Memory B cell (primary cell): ENCODE data around the gene DLG3.

Source experiments
- ATAC-seq: fragments of 150-1000 bp; cut with Tn5 transposase; 2 replicates; pipeline ENCODE4 v1.10.0; 2021; ENCODE audit warnings: low read depth, mild to moderate bottlenecking, moderate library complexity
- DNase-seq, 2 donors: peaks; one replicate each; pipeline ENCODE4 v3.0.0; 2022; ENCODE audit warnings: low spot score in 2 of 2
- H3K27ac Mint-ChIP-seq: one replicate; pipeline ENCODE4 v1.8.0; 2022; ENCODE audit warnings: mild to moderate bottlenecking, moderate library complexity, mixed read lengths
- H3K27me3 Mint-ChIP-seq: one replicate; pipeline ENCODE4 v1.8.0; 2022; ENCODE audit warnings: mixed read lengths
- H3K36me3 Mint-ChIP-seq: one replicate; pipeline ENCODE4 v1.8.0; 2022; ENCODE audit warnings: mild to moderate bottlenecking, mixed read lengths
- H3K4me1 Mint-ChIP-seq: one replicate; pipeline ENCODE4 v1.8.0; 2022; ENCODE audit warnings: mixed read lengths
- H3K4me3 Mint-ChIP-seq: one replicate; pipeline ENCODE4 v1.8.0; 2022; ENCODE audit warnings: mild to moderate bottlenecking, moderate library complexity, mixed read lengths
- H3K9me3 Mint-ChIP-seq: one replicate; pipeline ENCODE4 v1.8.0; 2022; ENCODE audit warnings: mixed read lengths

The DLG3 gene

DNA sequence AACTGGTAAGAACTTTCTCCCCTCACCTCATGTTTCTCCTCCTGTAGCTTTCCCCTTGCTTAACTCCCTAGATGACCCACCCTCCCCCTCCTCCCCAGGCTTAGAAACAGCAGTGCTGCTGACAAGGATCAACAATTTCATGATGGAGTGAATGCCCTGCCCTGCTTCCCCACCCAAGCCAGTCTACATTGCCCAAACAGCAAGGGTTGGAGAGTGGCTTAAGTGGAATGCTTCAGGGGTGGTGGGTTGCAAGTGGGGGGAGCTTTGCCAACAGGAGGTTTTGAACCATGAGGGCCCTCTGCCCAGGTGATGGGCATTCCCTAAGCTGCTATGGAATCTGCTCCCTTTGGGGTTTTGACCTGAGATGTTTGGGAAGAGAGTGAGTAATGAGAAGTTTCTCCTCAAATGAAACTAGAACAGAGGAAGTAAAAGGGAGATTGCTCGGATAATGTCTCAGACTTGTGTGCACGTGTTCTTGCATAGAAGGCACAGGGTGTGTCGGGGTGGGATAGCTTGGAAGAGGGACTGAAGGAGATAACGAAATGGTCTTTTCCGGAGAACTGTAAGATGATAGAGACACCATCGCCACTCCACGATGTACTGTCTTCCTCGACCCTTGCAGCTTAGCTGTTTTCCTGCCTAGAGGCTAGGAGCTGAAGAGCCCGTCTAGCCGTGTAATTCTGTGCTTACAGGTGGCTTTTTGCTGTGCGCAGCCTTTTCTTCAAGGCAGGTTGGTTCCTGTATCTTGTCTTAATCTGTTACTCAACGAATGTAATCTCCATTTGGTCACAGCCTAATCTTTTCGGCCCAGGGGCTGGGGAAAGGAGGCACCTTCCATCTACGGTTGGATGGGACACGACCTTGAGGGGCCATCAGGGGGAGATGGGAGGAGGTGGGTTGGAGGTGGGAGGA, 11.4 kb upstream of the DLG3 start:
- H3K36me3 Mint-ChIP-seq, result no peaks in the 10 kb centered on the region
- peaks cover 2% of the 10 kb centered on the region for H3K27me3 Mint-ChIP-seq
- ATAC-seq, result no peak
- H3K9me3 Mint-ChIP-seq, result no peaks in the 10 kb centered on the region
- peak overlapping the region; percentile 92 for H3K27ac Mint-ChIP-seq
- peaks cover 14% of the 10 kb centered on the region for H3K4me1 Mint-ChIP-seq
- H3K4me3 Mint-ChIP-seq, result peak overlapping the region; percentile 91
- DNase-seq, result no peak

DNA sequence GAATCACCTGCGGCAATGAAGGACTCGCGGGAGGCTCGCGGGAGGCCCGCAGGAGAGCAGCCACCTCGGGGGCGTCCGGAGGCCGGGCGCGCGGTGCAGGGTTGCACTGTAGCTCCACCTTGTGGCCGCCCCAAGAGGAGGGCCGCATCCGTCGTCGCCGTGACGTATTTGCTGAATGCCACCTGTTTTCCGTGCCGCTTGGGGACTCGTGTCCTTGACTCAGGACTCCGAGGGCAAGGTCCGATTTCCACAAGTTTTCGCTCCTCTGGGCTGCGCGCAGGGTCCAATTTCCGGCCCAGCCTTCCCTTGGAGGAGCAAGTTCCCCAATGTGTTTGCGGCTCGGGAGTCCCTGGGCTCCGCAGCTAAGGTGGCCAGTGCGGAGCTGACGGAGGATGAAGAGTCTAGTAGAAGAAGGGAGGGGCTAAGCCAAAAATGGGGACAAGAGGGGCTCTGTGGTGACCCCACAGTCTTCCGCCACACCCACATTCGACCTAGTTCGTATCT, 10.7 kb upstream of the DLG3 start:
- Mint-ChIP-seq H3K9me3 (no peaks in the 10 kb centered on the region), H3K27me3 (peaks cover 2% of the 10 kb centered on the region), H3K4me1 (peaks cover 14% of the 10 kb centered on the region), H3K36me3 (no peaks in the 10 kb centered on the region), H3K27ac (peak overlapping the region; percentile 92), H3K4me3 (peak overlapping the region; percentile 91)
- DNase-seq, result peak; percentile 59 to 62
- peak; percentile 82 for ATAC-seq

DNA sequence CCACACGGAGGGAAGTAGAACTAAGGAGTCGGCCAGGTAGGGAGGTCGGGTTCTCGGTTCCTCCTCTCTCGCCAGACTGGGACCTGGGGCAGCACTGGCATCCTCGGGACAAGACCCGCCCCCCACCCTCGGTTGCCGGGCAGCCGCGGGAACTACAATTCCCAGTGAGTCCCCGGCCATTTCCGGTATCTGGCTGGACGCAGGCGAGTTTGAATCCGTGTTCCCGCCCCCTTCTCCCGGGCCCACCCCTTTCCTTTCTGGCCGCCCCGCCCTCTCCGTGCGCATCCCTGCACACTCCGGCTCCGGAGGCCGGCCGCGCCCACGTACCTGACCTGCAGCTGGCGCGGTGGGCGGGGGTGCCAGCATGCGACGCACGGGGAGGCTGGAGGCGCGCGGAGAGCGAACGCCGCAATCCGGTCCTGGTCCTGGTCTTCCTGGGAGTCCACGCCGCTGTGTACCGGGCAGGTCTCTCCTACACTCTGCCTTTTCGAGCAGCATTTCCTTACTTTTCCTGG, 10.2 kb upstream of the DLG3 start:
- no peaks in the 10 kb centered on the region for H3K36me3 Mint-ChIP-seq
- DNase-seq, result no peak
- peak overlapping the region; percentile 92 for H3K27ac Mint-ChIP-seq
- peaks cover 2% of the 10 kb centered on the region for H3K27me3 Mint-ChIP-seq
- H3K4me3 Mint-ChIP-seq, result peak overlapping the region; percentile 91
- peak; percentile 36 for ATAC-seq
- H3K9me3 Mint-ChIP-seq, result no peaks in the 10 kb centered on the region
- peaks cover 14% of the 10 kb centered on the region for H3K4me1 Mint-ChIP-seq

DNA sequence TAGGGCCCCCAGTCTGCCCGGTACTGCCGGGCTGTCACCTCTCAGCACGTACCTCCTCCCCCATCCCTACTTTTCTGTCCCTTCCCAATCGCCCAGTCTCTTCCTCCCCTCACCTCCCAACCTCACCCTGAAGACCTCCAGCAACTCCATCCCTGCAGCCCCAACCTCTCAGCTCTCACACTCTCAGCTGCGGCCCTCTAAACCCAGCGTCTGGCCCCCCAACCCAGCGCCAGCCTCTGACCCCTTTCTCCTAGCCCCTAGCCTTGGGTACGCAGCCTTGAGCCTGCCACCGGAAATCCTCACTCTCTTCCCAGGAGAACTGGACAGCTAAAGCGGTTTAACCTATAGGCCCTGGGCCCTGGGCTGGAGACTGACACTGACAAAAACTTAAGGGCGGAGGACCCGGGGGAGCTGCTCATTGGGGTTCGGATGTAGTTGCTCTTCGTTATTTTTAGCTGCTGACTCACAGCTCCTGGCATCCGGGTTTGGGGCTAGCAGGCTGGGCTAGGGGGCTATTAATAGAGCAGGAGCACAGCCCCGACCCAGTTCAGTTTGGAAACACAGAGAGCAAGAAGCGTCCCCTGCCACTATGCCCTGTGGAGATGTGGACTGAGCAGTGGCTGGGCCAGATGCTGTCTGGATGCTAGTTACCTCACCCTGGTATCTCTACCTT, 9.6 kb upstream of the DLG3 start:
- ATAC-seq (no peak), DNase-seq (no peak)
- Mint-ChIP-seq H3K4me1 (peaks cover 14% of the 10 kb centered on the region), H3K4me3 (peak overlapping the region; percentile 91), H3K27ac (peak overlapping the region; percentile 92), H3K36me3 (no peaks in the 10 kb centered on the region), H3K9me3 (no peaks in the 10 kb centered on the region), H3K27me3 (peaks cover 2% of the 10 kb centered on the region)

DNA sequence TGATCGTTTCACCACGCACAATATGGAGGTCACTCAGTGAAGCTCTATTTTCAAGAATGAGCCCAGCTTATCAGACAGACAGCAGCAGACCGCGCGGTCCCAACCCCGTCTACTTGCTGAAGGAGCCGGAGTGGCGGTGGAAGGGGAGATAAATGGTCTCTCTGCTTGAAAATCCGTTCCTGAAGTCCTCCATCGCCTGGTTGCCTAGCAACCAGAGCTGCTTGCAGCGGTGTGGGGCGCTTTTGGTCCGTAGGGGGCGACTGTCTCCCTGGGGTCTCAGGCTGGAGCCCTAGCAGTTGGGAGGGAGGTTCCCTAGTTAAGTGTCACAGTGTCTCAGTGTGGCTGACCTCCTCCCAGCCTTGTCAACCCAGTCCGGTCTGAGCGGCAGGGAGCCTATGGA, 8.3 kb upstream of the DLG3 start:
- Mint-ChIP-seq H3K9me3 (no peaks in the 10 kb centered on the region), H3K4me1 (peaks cover 14% of the 10 kb centered on the region), H3K27ac (no peak overlapping the region), H3K36me3 (no peaks in the 10 kb centered on the region), H3K27me3 (peaks cover 2% of the 10 kb centered on the region), H3K4me3 (no peak overlapping the region)
- ATAC-seq (peak; percentile 18), DNase-seq (no peak)

DNA sequence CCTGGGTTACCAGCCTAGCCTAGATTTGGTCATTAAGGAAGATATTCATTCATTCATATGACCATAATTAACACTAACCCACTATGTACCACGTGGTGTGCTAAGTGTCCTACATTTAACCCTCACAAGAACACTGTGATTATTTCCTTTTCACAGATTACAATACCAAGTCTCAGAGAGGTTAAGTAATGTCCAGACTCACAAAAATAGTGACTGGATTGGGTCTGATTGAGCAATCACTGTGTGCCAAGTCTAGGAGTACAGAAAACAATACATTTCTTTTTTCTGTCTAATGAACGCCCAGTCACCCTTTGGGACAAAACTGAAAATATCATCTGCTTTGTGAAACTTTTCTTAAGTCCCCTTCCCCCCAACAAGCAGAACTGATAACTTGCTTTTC, 7.6 kb upstream of the DLG3 start:
- Mint-ChIP-seq H3K27me3 (peaks cover 2% of the 10 kb centered on the region), H3K9me3 (no peaks in the 10 kb centered on the region), H3K4me1 (peaks cover 14% of the 10 kb centered on the region), H3K27ac (no peak overlapping the region), H3K4me3 (no peak overlapping the region), H3K36me3 (no peaks in the 10 kb centered on the region)
- no peak for ATAC-seq
- DNase-seq, result no peak

DNA sequence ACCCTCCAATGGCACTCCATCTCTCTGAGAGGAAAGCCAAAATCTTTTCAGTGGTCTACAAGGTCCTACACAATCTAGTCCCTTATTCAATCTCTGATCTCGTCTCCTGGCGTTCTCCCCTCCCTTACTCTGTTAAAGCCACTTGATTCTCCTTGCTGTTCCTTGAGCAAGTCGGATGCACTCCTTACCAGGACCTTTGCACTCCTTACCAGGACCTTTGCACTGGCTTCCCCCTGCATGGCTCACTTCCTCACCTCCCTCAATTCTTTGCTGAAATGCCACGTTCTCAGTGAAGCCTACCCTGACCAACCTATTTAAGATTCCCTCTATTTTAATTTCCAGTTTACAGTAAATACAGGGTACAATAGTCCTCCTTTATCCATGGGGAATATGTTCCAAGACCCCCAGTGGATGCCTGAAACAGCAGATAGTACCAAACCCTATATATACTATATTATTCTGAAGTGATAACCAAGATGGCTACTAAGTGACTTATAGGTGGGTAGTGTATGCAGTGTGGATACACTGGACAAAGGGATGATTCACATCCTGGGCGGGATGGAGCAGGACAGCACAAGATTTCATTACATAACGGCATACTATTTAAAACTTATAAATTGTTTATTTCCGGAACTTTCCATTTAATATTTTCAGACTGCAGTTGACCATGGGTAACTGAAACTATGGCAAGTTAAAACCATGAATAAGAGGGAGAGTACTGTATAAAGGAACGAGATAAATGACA, 6.5 kb upstream of the DLG3 start:
- no peak for DNase-seq
- Mint-ChIP-seq H3K4me1 (peaks cover 14% of the 10 kb centered on the region), H3K27me3 (peaks cover 6% of the 10 kb centered on the region), H3K4me3 (no peak overlapping the region), H3K27ac (no peak overlapping the region), H3K36me3 (no peaks in the 10 kb centered on the region), H3K9me3 (no peaks in the 10 kb centered on the region)
- no peak for ATAC-seq

DNA sequence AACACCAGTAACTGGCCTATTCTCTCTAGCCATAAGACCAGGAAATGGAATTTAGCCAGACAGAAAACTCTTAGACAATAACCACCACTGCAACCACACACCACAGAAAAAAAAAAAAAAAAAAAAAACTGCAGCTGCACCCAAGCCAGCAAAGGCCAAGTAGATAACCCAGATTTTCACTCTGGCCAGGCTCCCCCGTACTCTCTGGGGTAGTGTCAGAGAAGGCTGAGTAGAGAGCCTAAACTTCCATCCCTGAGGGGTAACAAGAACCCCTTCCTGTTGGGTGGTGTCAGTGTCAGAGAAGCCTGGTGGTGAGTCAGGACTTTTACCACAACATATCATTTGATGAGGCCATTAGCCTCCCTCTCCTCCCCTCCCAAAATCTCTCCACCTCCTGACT, 5.6 kb upstream of the DLG3 start:
- Mint-ChIP-seq H3K27ac (no peak overlapping the region), H3K4me3 (no peak overlapping the region), H3K27me3 (peaks cover 7% of the 10 kb centered on the region), H3K9me3 (no peaks in the 10 kb centered on the region), H3K36me3 (no peaks in the 10 kb centered on the region), H3K4me1 (peaks cover 11% of the 10 kb centered on the region)
- DNase-seq, result no peak
- no peak for ATAC-seq

DNA sequence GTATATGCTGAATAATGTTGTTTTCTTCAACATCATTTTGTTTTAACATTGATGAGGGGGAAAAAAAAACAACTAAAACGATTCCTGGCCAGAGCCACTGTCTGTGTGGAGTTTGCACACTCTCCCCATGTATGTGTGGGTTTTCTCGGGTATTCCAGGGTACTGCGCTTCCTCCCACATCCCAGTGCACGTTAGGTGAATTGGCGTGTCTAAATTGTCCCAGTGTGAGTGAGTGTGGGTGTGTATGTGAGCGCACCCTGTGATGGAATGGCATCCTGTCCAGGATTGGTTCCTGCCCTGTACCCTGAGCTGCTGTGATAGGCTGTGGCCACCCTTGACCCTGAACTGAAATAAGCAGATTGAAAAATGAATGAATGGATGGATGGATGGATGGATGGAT, 2.4 kb upstream of the DLG3 start:
- peaks cover 6% of the 10 kb centered on the region for H3K4me1 Mint-ChIP-seq
- no peaks in the 10 kb centered on the region for H3K9me3 Mint-ChIP-seq
- no peak for DNase-seq
- H3K4me3 Mint-ChIP-seq, result no peak overlapping the region
- no peak overlapping the region for H3K27ac Mint-ChIP-seq
- peaks cover 17% of the 10 kb centered on the region for H3K27me3 Mint-ChIP-seq
- H3K36me3 Mint-ChIP-seq, result no peaks in the 10 kb centered on the region
- ATAC-seq, result no peak

DNA sequence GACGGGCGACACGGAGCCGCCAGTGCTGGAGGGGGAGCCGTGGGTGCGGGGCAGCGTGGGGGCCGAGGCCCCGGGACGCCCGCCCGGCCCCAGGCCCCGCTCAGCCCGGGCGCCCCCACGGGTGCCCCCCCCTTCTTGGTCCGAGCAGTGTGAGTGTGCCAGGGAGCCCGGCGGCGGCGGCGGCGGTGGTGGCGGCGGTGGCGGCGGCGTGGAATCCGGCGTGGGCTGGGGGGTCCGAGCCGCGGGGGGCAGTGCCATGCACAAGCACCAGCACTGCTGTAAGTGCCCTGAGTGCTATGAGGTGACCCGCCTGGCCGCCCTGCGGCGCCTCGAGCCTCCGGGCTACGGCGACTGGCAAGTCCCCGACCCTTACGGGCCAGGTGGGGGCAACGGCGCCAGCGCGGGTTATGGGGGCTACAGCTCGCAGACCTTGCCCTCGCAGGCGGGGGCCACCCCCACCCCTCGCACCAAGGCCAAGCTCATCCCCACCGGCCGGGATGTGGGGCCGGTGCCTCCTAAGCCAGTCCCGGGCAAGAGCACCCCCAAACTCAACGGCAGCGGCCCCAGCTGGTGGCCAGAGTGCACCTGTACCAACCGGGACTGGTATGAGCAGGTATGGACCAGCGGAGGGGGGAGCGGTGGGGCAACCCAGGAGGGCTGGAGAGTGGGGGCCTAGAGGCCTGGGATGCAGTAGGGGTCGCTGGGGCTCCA, 466 bp downstream of the DLG3 start:
- H3K27me3 Mint-ChIP-seq, result peaks cover 15% of the 10 kb centered on the region
- no peak for DNase-seq
- no peak overlapping the region for H3K27ac Mint-ChIP-seq
- peak overlapping the region; percentile 59 for H3K4me3 Mint-ChIP-seq
- no peaks in the 10 kb centered on the region for H3K9me3 Mint-ChIP-seq
- H3K36me3 Mint-ChIP-seq, result no peaks in the 10 kb centered on the region
- peaks cover 4% of the 10 kb centered on the region for H3K4me1 Mint-ChIP-seq
- ATAC-seq, result peak; percentile 59

DNA sequence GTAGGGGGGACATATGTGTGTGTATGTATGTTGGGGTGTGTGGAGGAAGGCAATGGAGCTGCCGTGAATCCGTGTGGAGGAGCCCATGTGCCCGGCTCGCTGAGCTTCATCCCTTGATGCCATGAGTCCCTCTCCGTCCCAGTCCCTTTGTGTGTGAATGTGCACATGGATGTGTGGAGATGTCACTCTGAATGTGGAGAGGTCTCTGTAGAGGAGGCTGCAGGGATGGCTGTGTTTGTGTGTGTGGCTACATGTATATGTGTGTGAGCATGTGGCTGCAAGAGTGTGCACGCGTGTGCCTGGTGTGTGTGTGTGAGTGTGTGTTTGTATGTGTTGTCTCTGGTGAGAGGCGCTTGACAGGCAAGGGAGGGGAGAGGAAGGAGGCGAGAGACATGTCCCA, 1.3 kb downstream of the DLG3 start:
- Mint-ChIP-seq H3K27me3 (peaks cover 15% of the 10 kb centered on the region), H3K27ac (no peak overlapping the region), H3K4me3 (peak overlapping the region; percentile 28), H3K4me1 (peaks cover 4% of the 10 kb centered on the region), H3K36me3 (no peaks in the 10 kb centered on the region), H3K9me3 (no peaks in the 10 kb centered on the region)
- ATAC-seq (no peak), DNase-seq (no peak)

DNA sequence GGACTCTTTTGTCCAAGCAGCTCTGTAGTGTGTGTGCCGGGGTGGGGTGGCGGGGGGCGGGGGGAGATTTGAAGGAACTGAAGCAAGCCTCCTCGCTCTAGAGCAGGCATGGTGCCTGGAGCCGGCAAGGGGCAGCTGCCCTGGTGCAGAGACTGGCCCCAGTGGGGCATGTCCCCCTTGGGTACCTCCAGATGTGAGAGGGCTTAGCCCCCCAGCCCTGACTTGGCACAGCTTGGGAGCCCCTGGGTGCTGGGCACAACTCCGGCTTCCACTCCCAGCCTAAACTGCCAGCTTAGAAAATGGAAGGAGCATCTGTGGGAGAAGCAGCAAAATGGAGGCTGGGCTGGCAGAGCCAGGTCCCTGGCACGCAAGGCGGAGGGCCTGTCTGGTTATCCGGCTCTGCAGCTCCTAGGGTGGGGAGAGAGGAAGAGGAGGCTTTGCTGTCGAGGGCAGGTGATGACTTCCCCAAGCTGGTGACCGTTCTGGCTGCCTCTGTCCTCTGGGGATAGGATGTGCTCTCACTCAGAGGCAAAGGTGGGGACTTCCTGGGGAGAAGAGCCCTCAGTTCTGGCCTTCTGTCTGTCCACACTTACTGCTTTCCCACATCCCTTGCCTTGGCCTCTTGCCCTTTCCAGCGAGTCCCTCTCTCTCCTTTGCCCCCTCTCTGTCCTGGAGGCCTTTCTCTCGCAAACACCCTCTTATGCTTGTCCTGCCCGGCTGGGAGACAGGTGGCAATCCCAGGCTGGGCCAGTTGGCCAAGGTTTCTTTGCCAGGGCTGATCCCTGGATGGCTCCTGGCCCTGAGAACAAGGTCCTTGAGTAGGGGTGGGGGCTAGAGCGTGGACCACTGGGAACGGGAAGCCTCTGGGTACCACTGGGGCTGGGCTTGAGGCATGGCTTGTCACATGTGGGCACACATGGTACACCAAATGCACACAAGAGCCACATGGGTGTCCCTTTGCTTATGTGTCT, 2.0 kb downstream of the DLG3 start:
- Mint-ChIP-seq H3K9me3 (no peaks in the 10 kb centered on the region), H3K4me3 (no peak overlapping the region), H3K4me1 (peaks cover 4% of the 10 kb centered on the region), H3K27ac (no peak overlapping the region), H3K36me3 (no peaks in the 10 kb centered on the region), H3K27me3 (peaks cover 15% of the 10 kb centered on the region)
- ATAC-seq (no peak), DNase-seq (no peak)
